SK-N-SH treated with all-trans-retinoic acid at 6 μM for 48 hours (cell line): ENCODE measurements around the gene HOXC10.

ENCODE experiments used
- ATAC-seq: fragments of 200-7000 bp; cut with Tn5 transposase; 3 replicates; pipeline ENCODE4 v1.9.1; 2020; ENCODE audit warnings: mild to moderate bottlenecking, moderate library complexity
- ARNTL ChIP-seq: fragments of 450-650 bp; formaldehyde crosslinking; IDR thresholded peaks from 2 replicates; pipeline ENCODE4 v1.5.0; 2020; ENCODE audit warnings: low read depth, mild to moderate bottlenecking, moderate library complexity, borderline replicate concordance
- BACH2 ChIP-seq: fragments of 250-450 bp; sonication (Bioruptor Pico); IDR thresholded peaks from 2 replicates; pipeline ENCODE4 v1.9.0; 2021; ENCODE audit warnings: mild to moderate bottlenecking, borderline replicate concordance
- CSDC2 ChIP-seq: fragments of 250-450 bp; sonication (Bioruptor Pico); IDR thresholded peaks from 2 replicates; pipeline ENCODE4 v1.5.0; 2020; ENCODE audit warnings: mild to moderate bottlenecking, moderate library complexity
- CSRNP3 ChIP-seq: fragments of 250-450 bp; sonication (Bioruptor Pico); IDR thresholded peaks from 2 replicates; pipeline ENCODE4 v1.5.1; 2021; ENCODE audit warnings: mild to moderate bottlenecking, moderate library complexity
- ESRRG ChIP-seq: fragments of 250-450 bp; sonication (Bioruptor Pico); IDR thresholded peaks from 2 replicates; pipeline ENCODE4 v1.6.1; 2021; ENCODE audit warnings: mild to moderate bottlenecking
- GLIS3 ChIP-seq: fragments of 250-450 bp; sonication (Bioruptor Pico); IDR thresholded peaks from 2 replicates; pipeline ENCODE4 v1.5.0; 2020; ENCODE audit warnings: mild to moderate bottlenecking, moderate library complexity
- ISL1 ChIP-seq: fragments of 250-450 bp; sonication (Bioruptor Pico); IDR thresholded peaks from 2 replicates; pipeline ENCODE4 v2.1.2; 2022; ENCODE audit warnings: mild to moderate bottlenecking, moderate library complexity
- OSR1 ChIP-seq: fragments of 250-450 bp; sonication (Bioruptor Pico); IDR thresholded peaks from 2 replicates; pipeline ENCODE4 v1.8.0; 2022; ENCODE audit warnings: moderate library complexity, mild to moderate bottlenecking, inconsistent platforms
- PATZ1 ChIP-seq: fragments of 250-450 bp; sonication (Bioruptor Pico); IDR thresholded peaks from 2 replicates; pipeline ENCODE4 v1.8.0; 2020; ENCODE audit warnings: mild to moderate bottlenecking, moderate library complexity, borderline replicate concordance
- PPARA ChIP-seq: fragments of 250-450 bp; sonication (Bioruptor Pico); IDR thresholded peaks from 2 replicates; pipeline ENCODE4 v1.5.0; 2020; ENCODE audit warnings: mild to moderate bottlenecking, borderline replicate concordance
- RARB ChIP-seq: fragments of 250-450 bp; sonication (Bioruptor Pico); IDR thresholded peaks from 2 replicates; pipeline ENCODE4 v1.8.0; 2021; ENCODE audit warnings: mild to moderate bottlenecking, moderate library complexity
- SNAI2 ChIP-seq: fragments of 250-450 bp; sonication (Bioruptor Pico); IDR thresholded peaks from 2 replicates; pipeline ENCODE4 v1.5.0; 2020; ENCODE audit warnings: mild to moderate bottlenecking, moderate library complexity
- TCF4 ChIP-seq: fragments of 250-450 bp; sonication (Bioruptor Pico); IDR thresholded peaks from 2 replicates; pipeline ENCODE4 v1.8.0; 2021; ENCODE audit warnings: mild to moderate bottlenecking, moderate library complexity, borderline replicate concordance
- ZC3H10 ChIP-seq: fragments of 250-450 bp; sonication (Bioruptor Pico); IDR thresholded peaks from 2 replicates; pipeline ENCODE4 v1.5.1; 2021; ENCODE audit warnings: mild to moderate bottlenecking, moderate library complexity
- ZFP30 ChIP-seq: fragments of 450-650 bp; formaldehyde crosslinking; IDR thresholded peaks from 2 replicates; pipeline ENCODE4 v1.5.0; 2022; ENCODE audit warnings: mild to moderate bottlenecking, moderate library complexity
- ZNF70 ChIP-seq: fragments of 450-650 bp; formaldehyde crosslinking; IDR thresholded peaks from 2 replicates; pipeline ENCODE4 v1.5.0; 2020; ENCODE audit warnings: mild to moderate bottlenecking, moderate library complexity
- ZNF8 ChIP-seq: fragments of 450-650 bp; formaldehyde crosslinking; IDR thresholded peaks from 2 replicates; pipeline ENCODE4 v1.5.0; 2020; ENCODE audit warnings: mild to moderate bottlenecking, moderate library complexity
- TF ChIP-seq, protein P1 (sequence below): fragments of 250-450 bp; sonication (Bioruptor Pico); IDR thresholded peaks from 2 replicates; pipeline ENCODE4 v1.5.1; 2020; ENCODE audit warnings: low read depth, mild to moderate bottlenecking, moderate library complexity

HOXC10 gene

DNA sequence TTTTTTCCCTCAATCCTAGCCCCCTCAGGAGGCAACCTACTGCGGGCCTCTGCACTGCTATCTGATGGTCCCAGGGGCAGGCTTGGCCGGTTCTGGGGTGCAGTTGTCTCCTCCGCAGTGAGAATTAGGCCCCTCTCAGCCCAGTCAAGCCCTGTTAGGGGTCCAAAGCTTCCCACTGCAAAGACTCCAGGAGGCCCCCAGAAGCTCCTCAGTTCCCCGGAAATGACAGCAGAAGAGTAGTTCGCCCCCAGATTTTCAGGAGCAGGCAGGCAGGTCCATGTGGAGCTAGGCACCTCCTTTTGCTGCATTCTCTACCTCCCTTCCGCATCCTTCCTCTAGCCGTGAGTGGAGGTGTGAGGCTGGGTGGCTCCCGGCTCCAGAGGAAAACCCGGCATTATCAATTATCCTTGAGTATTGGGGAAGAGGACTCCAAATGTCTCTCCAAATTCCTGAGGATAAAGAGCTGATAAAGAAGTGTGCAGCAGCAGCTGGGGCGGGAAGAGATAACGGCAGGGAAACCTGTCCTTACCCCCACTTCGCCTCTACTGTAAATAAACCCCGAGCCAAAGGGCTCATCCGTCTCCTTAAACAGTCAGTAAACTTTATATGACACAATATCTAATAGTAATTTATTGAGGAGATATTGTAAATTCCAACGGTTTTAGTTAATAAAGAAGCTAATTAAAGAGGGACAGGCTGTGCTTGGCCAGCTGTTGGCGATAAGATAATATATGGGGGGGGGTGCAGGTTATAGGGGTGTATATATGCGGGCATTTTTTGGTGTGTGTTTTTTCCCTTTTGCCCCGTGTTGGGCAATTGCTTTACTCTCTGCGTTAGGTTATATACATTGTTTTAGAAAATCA lies 30.9 kb upstream of the HOXC10 start:
- ATAC-seq, result no peak
- TF ChIP-seq GLIS3 (CRISPR knock-in tag), result no peak
- no peak for TF ChIP-seq SNAI2 (CRISPR knock-in tag)
- no peak for TF ChIP-seq PPARA (CRISPR knock-in tag)
- TF ChIP-seq ESRRG, result no peak
- no peak for TF ChIP-seq ZNF8 (CRISPR knock-in tag)
- no peak for TF ChIP-seq CSRNP3
- TF ChIP-seq OSR1 (CRISPR knock-in tag), result no peak
- TF ChIP-seq ZC3H10, result no peak

DNA sequence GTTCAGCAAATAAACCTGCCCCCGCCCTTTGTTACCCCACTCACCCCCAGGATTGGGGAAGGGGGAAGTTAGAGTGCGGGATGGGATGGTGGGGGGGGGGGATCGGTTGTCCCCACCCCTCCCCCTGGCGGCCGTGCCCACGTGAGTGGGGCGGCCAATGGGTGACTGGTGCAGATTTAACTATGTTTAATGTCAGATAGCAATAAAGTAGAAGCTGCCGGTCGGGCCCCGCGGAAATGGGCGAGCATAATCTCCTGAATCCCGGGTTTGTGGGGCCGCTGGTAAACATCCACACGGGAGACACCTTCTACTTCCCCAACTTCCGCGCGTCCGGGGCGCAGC lies 30.3 kb upstream of the HOXC10 start, which contains the start of gene HOXC12:
Gene HOXC12 (plus strand): TSS at position 210 of the 342 bp plus-strand sequence. CDS start 27 bp downstream, at position 237.
- ATAC-seq, result no peak
- TF ChIP-seq ZNF70 (CRISPR knock-in tag), result no peak
- TF ChIP-seq ARNTL, result no peak
- TF ChIP-seq PATZ1 (CRISPR knock-in tag), result no peak
- no peak for TF ChIP-seq RARB (CRISPR knock-in tag)
- no peak for TF ChIP-seq TCF4 (CRISPR knock-in tag)
- TF ChIP-seq GLIS3 (CRISPR knock-in tag), result no peak
- no peak for TF ChIP-seq OSR1 (CRISPR knock-in tag)
- TF ChIP-seq, protein P1, sequence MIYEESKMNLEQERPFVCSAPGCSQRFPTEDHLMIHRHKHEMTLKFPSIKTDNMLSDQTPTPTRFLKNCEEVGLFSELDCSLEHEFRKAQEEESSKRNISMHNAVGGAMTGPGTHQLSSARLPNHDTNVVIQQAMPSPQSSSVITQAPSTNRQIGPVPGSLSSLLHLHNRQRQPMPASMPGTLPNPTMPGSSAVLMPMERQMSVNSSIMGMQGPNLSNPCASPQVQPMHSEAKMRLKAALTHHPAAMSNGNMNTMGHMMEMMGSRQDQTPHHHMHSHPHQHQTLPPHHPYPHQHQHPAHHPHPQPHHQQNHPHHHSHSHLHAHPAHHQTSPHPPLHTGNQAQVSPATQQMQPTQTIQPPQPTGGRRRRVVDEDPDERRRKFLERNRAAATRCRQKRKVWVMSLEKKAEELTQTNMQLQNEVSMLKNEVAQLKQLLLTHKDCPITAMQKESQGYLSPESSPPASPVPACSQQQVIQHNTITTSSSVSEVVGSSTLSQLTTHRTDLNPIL, result no peak
- no peak for TF ChIP-seq ZNF8 (CRISPR knock-in tag)
- TF ChIP-seq ZC3H10, result no peak
- no peak for TF ChIP-seq CSRNP3
- no peak for TF ChIP-seq SNAI2 (CRISPR knock-in tag)
- TF ChIP-seq, all 23 proteins: peak for 0

GRCh38 chr12:53955036-53955775 lies 29.7 kb upstream of the HOXC10 start:
- no peak for ATAC-seq
- TF ChIP-seq, protein P1, result no peak
- TF ChIP-seq ZNF8 (CRISPR knock-in tag) (no peak), ZC3H10 (no peak), RARB (CRISPR knock-in tag) (no peak), ARNTL (no peak), BACH2 (CRISPR knock-in tag) (no peak), ESRRG (no peak), GLIS3 (CRISPR knock-in tag) (no peak), CSDC2 (no peak), OSR1 (CRISPR knock-in tag) (no peak), SNAI2 (CRISPR knock-in tag) (no peak), ZFP30 (no peak), CSRNP3 (no peak), ISL1 (CRISPR knock-in tag) (no peak)
